Stimulated activated CD4-positive, alpha-beta T cell treated with anti-CD3 and anti-CD28 coated beads, Interleukin-4, amount 100 ng/mL, for 1 hour (primary cell): Measurements from ENCODE around the gene EXD2.
"Not testable (repeated sequence)": the region's sequence is repeated elsewhere in the genome, so short reads cannot be mapped to it uniquely, and the experiment has no call there.

Source experiments
- DNase-seq: peaks from one replicate; pipeline ENCODE4 v3.0.0-alpha.2; 2020

EXD2 gene

GRCh38 chr14:69252851-69253250, 61.6 kb downstream of the EXD2 start:
- DNase-seq = no peak

- no peak for DNase-seq
Measured at GRCh38 chr14:69259168-69259526, 67.8 kb downstream of the EXD2 start.

DNA sequence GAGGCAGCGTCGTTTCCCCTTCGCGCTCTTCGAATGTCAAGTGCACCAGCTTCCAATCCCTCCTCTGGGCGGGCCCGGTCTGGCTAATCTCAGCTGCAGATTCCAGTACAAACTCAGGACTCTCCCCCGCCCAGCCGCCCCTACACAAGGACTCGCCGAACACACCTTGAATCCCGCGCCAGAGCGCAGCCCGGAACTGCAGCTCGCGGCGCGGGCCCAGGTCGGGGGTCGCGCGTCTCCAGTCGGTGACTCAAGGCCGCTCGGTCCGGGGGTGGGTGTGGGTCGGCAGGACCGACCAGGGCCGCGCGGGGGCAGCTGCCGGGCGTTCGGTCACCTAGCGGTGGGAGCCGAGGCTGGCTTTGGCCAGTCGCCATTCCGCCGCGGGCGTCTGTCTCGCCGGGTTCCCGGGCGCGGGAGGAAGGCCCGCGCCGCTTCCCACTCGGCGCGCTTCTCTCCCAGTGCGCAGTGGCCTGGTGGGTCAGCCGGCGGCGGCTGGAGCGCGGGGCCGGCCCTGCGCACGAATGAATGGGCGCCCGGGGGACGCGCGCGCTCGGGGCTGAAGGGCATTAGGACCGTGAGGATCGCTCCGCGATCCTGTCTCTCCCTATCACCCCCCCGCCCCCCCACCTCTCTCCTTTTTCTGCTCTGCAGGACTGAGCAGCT, 68.4 kb downstream of the EXD2 start, which contains the start of gene GALNT16:
TSS of gene GALNT16 (plus strand) at position 632 of the 663 bp plus-strand sequence. CDS start 133 bp downstream, outside the sequence.
- DNase-seq = no peak

GRCh38 chr14:69260190-69260860, 69.0 kb downstream of the EXD2 start:
- DNase-seq = no peak

- DNase-seq = peak; percentile 51
Measured at GRCh38 chr14:69260861-69261564, 69.7 kb downstream of the EXD2 start.

GRCh38 chr14:69261761-69262331, 70.5 kb downstream of the EXD2 start:
- DNase-seq = no peak

DNA sequence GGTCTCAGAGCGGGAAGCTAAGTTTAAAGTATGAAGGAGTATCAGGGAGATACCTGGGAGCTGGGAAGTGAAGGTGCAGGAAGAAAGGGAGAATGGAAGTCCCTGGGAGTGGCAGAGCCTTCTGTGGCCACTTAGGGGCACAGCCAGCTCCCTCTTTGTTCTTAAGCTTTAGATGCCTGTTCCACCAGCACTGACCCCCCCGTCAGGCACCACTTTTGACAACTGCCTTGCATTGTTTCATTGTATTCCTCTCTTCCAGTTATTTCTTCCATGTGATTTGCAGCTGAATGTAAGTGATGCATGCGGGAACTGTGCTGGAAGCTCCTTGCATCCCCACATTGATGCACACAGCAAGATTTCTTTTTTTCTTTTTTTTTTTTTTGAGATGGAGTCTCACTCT, 71.2 kb downstream of the EXD2 start:
- DNase-seq = no peak

- DNase-seq = no peak
Measured at GRCh38 chr14:69263364-69263763, 72.1 kb downstream of the EXD2 start.

GRCh38 chr14:69263771-69264170, 72.5 kb downstream of the EXD2 start:
- no peak for DNase-seq

GRCh38 chr14:69266572-69267345, 75.5 kb downstream of the EXD2 start:
- no peak for DNase-seq

DNA sequence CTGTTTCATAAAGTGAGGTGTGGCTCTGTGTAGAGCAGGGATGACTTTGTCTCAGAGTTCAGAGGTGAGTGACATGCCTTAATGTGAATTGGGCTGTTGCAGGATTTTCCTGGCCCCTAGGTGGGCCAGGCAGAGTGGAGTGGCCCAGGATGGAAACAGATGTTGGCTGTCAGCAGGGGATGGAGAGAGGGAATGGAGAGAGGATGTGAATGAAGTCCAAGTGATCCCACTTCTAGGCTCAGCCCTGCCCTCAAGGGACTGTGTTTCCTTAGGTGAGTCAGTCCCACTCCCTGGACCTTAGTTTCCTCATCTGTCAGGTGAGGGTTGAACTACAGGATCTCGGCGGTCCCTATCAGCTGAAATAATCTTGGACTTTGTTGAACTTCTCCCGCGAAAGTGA, 76.2 kb downstream of the EXD2 start:
- no peak for DNase-seq

- no peak for DNase-seq
Measured at GRCh38 chr14:69268223-69268622, 76.9 kb downstream of the EXD2 start.

DNA sequence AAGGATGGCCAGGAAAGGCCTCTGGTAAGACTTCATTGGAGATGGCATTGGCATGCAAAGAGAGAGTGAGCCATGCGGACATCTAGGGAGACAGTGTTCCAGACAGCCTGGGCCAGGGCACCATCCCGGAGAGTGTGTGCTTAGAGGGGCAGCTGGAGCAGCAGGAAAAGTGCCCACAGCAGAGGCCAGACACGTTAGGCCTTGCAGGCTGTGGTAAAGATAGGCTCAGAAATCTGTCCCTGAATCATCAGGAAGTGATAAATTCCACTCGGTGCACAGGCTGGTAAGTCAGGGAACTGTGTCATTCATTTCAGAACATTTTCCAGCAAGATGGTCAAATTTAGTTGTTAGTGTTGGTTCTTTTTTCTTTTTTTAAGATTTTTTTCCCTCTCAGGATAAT, 77.5 kb downstream of the EXD2 start:
- DNase-seq = no peak

DNA sequence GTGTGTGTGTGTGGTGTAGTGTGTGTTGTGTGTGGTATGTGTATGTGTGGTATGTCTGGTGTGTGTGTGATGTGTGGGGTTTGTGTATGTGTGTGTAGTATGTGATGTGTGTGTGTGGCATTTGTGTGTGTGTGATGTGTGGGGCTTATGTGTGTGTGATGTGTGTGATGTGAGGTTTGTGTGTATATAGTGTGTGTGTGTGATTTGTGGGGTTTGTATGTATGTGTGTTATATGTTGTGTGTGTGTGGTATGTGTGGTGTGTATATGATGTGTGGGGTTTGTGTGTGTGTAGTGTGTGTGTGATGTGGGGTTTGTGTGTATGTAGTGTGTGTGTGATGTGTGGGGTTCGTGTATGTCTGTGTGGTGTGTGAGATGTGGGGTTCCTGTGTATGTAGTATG, 78.1 kb downstream of the EXD2 start:
- DNase-seq = no peak

- DNase-seq = no peak
Measured at GRCh38 chr14:69270097-69270496, 78.8 kb downstream of the EXD2 start.

DNA sequence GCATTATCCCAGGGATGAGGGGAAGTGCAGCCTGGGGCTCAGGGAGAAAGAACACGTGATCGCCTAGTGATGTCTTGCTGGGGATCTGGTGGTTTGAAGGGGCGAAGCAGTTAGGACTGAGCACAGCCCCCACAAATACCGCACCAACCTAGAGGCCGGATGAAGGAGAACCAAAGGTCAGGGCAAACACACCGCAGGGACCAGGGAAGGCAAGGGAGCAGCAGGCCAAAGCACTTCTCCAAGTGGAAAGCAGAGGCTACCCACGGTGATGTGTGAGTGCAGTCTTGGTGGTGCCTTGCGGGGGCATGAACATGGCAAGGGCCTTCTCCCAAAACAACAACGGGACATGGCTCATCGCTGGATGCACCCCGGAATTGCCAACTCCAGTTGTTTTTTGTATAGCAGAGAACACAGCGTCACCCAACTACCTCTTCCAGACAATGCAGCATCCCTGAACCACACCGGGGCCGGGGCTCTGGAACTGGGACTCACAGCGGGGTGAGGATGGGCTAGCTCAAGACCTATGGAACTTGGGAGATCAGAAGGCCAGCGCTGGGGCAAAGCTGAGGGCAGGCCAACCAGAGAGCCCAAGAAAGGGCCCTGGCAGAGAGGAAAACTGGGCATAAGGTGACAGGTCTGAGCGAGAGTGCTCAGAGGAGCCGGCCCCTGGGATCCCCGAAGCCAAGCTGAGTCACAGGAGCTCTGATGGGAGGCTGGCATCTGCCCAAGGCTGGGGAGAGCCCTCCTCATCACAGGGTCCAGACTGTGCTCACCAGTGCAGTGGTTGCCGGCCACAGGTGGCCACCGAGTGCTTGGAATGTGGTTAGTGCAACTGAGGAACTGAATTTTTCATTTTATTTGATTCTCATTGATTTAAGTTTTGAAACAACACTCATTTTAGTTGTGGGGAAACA, 79.8 kb downstream of the EXD2 start:
- DNase-seq = no peak

- DNase-seq = no peak
Measured at GRCh38 chr14:69274321-69274720, 83.0 kb downstream of the EXD2 start.

DNA sequence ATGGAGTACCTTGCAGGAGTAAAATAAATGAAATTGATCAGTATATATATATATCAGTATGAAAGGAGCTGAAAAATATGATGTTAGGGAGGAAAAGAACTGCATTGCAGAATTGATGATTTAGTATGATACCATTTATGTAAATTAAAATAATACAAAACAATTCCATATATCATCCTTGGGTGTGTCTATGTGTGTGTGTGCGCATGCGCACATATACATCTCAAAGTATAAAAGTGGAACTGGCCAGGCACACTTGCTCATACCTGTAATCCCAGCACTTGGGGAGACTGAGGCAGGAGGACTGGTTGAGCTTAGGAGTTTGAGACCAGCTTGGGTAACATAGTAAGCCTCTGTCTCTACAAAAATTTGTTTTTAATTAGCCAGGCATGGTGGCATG, 84.0 kb downstream of the EXD2 start:
- DNase-seq = no peak

- not testable (repeated sequence) for DNase-seq
Measured at GRCh38 chr14:69277356-69277755, 86.1 kb downstream of the EXD2 start.

DNA sequence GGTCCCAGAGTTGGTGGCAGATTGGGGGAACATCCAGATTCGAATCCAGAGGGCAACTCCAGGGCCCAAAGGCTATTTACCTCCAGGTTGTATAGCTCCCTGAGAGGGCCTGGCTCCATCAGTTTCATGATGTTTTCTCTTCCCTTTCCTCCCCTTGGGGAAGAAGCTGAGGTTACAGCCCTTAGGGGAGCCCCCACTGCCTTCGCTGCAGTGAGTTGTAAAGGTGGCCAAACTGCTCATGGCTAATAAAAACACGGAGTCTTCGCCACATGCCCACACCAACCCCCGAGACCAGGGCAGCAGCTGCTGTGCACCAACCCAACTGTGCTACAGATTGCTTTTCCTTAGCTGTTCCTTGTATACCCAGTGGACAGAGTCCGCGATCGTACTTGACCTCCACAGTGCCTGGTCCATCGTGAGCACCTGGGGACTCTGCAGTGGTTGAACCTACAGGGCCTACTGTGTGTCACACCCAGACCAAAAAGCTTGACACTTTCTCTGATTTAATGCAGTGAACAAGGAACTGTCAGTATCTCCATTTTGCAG, 89.5 kb downstream of the EXD2 start:
- DNase-seq = no peak

DNA sequence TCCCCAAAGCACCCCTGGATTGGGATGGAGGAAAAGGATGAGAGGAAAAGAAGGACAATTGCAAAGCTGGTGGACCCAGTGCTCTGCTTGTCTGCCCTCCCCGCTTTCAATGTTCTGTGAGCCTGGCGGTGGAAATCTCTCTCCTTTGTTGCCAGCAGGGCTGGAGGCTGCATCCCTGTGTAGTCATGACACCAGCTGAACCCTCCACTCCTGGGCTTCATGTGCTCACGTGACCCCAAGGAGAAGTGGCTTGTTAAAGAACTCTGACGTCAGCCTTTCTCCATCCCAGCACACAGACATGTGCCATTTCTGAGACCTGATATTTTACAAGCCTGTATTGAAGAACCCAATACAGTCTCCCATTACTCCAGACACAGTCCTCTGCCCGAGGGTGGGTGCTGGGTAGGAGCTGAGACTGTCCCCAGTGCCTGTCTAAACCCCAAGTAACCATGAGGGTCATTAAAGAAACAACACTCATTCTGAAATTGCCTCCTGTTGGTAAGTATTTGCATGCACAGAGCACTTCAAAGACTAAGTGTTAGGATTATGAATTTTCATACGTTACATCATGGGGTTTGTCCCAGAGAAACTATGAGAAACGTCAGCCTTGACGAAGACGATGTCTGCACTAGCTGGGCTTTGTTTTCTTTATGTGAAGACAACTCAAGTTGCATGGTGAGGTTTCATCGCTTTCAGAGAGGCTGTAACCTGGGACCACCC, 90.3 kb downstream of the EXD2 start:
- DNase-seq = no peak
